SK-N-SH treated with all-trans-retinoic acid at 6 μM for 48 hours (cell line): Measurements from ENCODE around the gene RTP4.

Experiments
- ATAC-seq: fragments of 200-7000 bp; cut with Tn5 transposase; 3 replicates; pipeline ENCODE4 v1.9.1; 2020; ENCODE audit warnings: mild to moderate bottlenecking, moderate library complexity
- ARNTL ChIP-seq: fragments of 450-650 bp; formaldehyde crosslinking; IDR thresholded peaks from 2 replicates; pipeline ENCODE4 v1.5.0; 2020; ENCODE audit warnings: low read depth, mild to moderate bottlenecking, moderate library complexity, borderline replicate concordance
- BACH2 ChIP-seq: fragments of 250-450 bp; sonication (Bioruptor Pico); IDR thresholded peaks from 2 replicates; pipeline ENCODE4 v1.9.0; 2021; ENCODE audit warnings: mild to moderate bottlenecking, borderline replicate concordance
- CSDC2 ChIP-seq: fragments of 250-450 bp; sonication (Bioruptor Pico); IDR thresholded peaks from 2 replicates; pipeline ENCODE4 v1.5.0; 2020; ENCODE audit warnings: mild to moderate bottlenecking, moderate library complexity
- ESRRG ChIP-seq: fragments of 250-450 bp; sonication (Bioruptor Pico); IDR thresholded peaks from 2 replicates; pipeline ENCODE4 v1.6.1; 2021; ENCODE audit warnings: mild to moderate bottlenecking
- GLIS3 ChIP-seq: fragments of 250-450 bp; sonication (Bioruptor Pico); IDR thresholded peaks from 2 replicates; pipeline ENCODE4 v1.5.0; 2020; ENCODE audit warnings: mild to moderate bottlenecking, moderate library complexity
- ISL1 ChIP-seq: fragments of 250-450 bp; sonication (Bioruptor Pico); IDR thresholded peaks from 2 replicates; pipeline ENCODE4 v2.1.2; 2022; ENCODE audit warnings: mild to moderate bottlenecking, moderate library complexity
- OSR1 ChIP-seq: fragments of 250-450 bp; sonication (Bioruptor Pico); IDR thresholded peaks from 2 replicates; pipeline ENCODE4 v1.8.0; 2022; ENCODE audit warnings: moderate library complexity, mild to moderate bottlenecking, inconsistent platforms
- POU6F1 ChIP-seq: fragments of 250-450 bp; sonication (Bioruptor Pico); IDR thresholded peaks from 2 replicates; pipeline ENCODE4 v1.8.0; 2021; ENCODE audit warnings: low read depth, mild to moderate bottlenecking, moderate library complexity, borderline replicate concordance
- RARB ChIP-seq: fragments of 250-450 bp; sonication (Bioruptor Pico); IDR thresholded peaks from 2 replicates; pipeline ENCODE4 v1.8.0; 2021; ENCODE audit warnings: mild to moderate bottlenecking, moderate library complexity
- SNAI2 ChIP-seq: fragments of 250-450 bp; sonication (Bioruptor Pico); IDR thresholded peaks from 2 replicates; pipeline ENCODE4 v1.5.0; 2020; ENCODE audit warnings: mild to moderate bottlenecking, moderate library complexity
- TCF4 ChIP-seq: fragments of 250-450 bp; sonication (Bioruptor Pico); IDR thresholded peaks from 2 replicates; pipeline ENCODE4 v1.8.0; 2021; ENCODE audit warnings: mild to moderate bottlenecking, moderate library complexity, borderline replicate concordance
- TOX ChIP-seq: fragments of 250-450 bp; sonication (Bioruptor Pico); IDR thresholded peaks from 2 replicates; pipeline ENCODE4 v1.8.0; 2021; ENCODE audit warnings: mild to moderate bottlenecking, moderate library complexity, borderline replicate concordance
- ZFP3 ChIP-seq: fragments of 250-450 bp; sonication (Bioruptor Pico); IDR thresholded peaks from 2 replicates; pipeline ENCODE4 v1.5.0; 2020; ENCODE audit warnings: mild to moderate bottlenecking, moderate library complexity
- ZFP30 ChIP-seq: fragments of 450-650 bp; formaldehyde crosslinking; IDR thresholded peaks from 2 replicates; pipeline ENCODE4 v1.5.0; 2022; ENCODE audit warnings: mild to moderate bottlenecking, moderate library complexity
- ZNF565 ChIP-seq: fragments of 450-650 bp; formaldehyde crosslinking; conservative IDR thresholded peaks from 2 replicates; pipeline ENCODE4 v1.5.0; 2020; ENCODE audit warnings: low read depth, mild to moderate bottlenecking, moderate library complexity
- ZNF8 ChIP-seq: fragments of 450-650 bp; formaldehyde crosslinking; IDR thresholded peaks from 2 replicates; pipeline ENCODE4 v1.5.0; 2020; ENCODE audit warnings: mild to moderate bottlenecking, moderate library complexity
- TF ChIP-seq, protein P1 (sequence below): fragments of 250-450 bp; sonication (Bioruptor Pico); IDR thresholded peaks from 2 replicates; pipeline ENCODE4 v1.5.0; 2020; ENCODE audit warnings: mild to moderate bottlenecking, moderate library complexity

RTP4 gene

DNA sequence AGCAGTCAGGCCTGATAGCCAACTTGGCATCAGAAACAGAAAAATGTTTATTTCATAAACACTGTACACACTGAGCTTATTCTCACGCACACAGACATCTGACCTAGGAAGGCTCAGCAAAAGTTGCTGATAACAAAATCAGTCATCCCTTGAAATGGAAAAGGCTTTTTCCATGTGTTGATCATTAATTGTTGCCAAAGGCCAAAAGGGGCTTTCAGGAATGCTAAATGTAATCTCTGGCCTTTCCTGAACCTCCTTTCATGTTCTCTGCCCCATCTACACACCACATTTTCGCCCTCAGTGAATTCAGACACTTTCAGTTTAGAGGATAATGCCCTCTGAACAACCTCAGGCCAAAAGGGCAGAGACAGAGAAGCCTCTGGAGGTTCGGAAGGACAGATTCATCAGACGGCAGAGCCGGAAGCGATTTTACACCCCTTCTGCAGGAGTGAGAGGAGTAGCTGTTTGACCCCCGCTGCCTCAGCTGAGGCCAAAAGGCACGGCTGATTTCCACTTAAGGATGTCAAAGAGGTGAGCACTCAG lies 14.5 kb downstream of the RTP4 start:
- no peak for ATAC-seq
- TF ChIP-seq GLIS3 (CRISPR knock-in tag), result no peak
- TF ChIP-seq, protein P1, sequence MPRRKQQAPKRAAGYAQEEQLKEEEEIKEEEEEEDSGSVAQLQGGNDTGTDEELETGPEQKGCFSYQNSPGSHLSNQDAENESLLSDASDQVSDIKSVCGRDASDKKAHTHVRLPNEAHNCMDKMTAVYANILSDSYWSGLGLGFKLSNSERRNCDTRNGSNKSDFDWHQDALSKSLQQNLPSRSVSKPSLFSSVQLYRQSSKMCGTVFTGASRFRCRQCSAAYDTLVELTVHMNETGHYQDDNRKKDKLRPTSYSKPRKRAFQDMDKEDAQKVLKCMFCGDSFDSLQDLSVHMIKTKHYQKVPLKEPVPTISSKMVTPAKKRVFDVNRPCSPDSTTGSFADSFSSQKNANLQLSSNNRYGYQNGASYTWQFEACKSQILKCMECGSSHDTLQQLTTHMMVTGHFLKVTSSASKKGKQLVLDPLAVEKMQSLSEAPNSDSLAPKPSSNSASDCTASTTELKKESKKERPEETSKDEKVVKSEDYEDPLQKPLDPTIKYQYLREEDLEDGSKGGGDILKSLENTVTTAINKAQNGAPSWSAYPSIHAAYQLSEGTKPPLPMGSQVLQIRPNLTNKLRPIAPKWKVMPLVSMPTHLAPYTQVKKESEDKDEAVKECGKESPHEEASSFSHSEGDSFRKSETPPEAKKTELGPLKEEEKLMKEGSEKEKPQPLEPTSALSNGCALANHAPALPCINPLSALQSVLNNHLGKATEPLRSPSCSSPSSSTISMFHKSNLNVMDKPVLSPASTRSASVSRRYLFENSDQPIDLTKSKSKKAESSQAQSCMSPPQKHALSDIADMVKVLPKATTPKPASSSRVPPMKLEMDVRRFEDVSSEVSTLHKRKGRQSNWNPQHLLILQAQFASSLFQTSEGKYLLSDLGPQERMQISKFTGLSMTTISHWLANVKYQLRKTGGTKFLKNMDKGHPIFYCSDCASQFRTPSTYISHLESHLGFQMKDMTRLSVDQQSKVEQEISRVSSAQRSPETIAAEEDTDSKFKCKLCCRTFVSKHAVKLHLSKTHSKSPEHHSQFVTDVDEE (CRISPR knock-in tag), result no peak
- TF ChIP-seq ARNTL (CRISPR knock-in tag), result no peak

DNA sequence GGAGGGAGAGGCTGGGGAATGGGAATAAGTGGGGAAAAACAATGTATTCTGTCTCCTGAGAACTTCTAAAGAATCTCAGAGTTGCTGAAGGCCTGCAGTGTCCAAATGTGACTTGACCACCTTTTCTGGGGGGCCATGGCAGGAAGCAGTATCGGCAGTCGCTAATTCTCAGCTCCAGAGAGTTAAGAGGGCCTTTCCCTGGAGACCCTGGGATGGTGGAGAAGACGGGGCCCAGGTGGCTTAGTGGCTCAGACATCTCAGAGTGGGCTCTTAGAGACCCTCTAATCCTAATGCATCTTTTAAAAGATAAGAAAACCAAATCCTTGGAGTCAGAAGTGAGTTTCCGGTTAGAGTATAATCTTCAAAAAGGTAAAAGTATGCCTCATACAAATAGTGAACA lies 15.1 kb downstream of the RTP4 start:
- no peak for ATAC-seq
- no peak for TF ChIP-seq GLIS3 (CRISPR knock-in tag)
- no peak for TF ChIP-seq ZNF8 (CRISPR knock-in tag)
- no peak for TF ChIP-seq TCF4 (CRISPR knock-in tag)

DNA sequence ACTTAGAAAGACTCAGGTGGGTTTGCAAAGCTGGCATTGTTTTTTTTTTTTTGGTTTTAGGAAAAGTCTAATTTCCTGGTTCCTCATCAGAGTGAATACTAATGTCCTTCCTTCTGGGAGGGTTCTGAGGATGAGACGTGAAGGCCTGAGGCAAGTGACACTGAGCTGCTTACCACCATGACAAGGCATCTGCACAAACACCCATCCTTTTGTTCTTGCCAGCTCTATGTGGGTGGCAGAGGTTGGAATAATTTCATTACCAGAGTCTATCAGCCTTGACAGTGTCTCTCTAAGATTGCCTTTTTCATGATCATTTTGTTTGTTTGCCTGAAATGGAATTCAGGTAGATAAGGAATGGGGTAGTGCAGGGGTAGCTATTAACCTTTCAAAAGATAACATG lies 17.1 kb downstream of the RTP4 start:
- TF ChIP-seq ISL1 (CRISPR knock-in tag), result no peak
- no peak for TF ChIP-seq ZFP3 (CRISPR knock-in tag)
- no peak for TF ChIP-seq ZNF565 (CRISPR knock-in tag)
- TF ChIP-seq CSDC2 (CRISPR knock-in tag), result no peak
- no peak for ATAC-seq

GRCh38 chr3:187396661-187397060 lies 28.5 kb downstream of the RTP4 start:
- no peak for ATAC-seq
- TF ChIP-seq ZFP30 (no peak), POU6F1 (no peak), ZNF565 (CRISPR knock-in tag) (no peak), ZFP3 (CRISPR knock-in tag) (no peak), SNAI2 (no peak), TCF4 (CRISPR knock-in tag) (no peak), RARB (CRISPR knock-in tag) (no peak)

DNA sequence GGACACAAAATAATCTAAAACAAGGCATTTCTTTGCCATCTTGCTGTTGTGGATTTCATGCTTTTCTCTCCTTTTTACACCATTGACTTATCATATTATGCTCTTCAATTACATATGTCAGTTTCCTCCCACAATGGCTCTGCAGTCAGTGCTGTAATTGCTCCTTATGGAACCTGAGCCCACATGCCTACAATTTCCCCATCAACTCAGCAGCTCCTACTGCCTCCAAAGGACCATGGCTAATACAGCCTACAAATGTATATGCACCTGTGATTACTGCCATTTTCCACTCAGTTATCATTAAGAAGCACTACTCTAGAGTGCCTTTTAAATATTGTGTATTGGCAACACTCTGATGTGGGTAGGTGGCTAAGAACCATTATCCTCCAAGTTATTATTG lies 30.8 kb downstream of the RTP4 start:
- TF ChIP-seq ESRRG (CRISPR knock-in tag), result no peak
- no peak for ATAC-seq

GRCh38 chr3:187400756-187401155 lies 32.6 kb downstream of the RTP4 start:
- TF ChIP-seq ZFP3 (CRISPR knock-in tag), result no peak
- no peak for TF ChIP-seq ZNF565 (CRISPR knock-in tag)
- ATAC-seq, result no peak

GRCh38 chr3:187401856-187402255 lies 33.7 kb downstream of the RTP4 start:
- TF ChIP-seq, protein P1 (CRISPR knock-in tag), result no peak
- TF ChIP-seq BACH2 (CRISPR knock-in tag) (no peak), ARNTL (CRISPR knock-in tag) (no peak), ISL1 (CRISPR knock-in tag) (no peak), OSR1 (CRISPR knock-in tag) (no peak), GLIS3 (CRISPR knock-in tag) (no peak), ZFP3 (CRISPR knock-in tag) (no peak), CSDC2 (CRISPR knock-in tag) (no peak), ESRRG (CRISPR knock-in tag) (no peak), TOX (CRISPR knock-in tag) (no peak)
- no peak for ATAC-seq
